ENCODE measurements around the gene LRRC8C. TPM values are rescaled to one million over a fixed set of nuclear protein-coding genes. Genes with fewer than 3 reads are reported as not detected.

Gene LRRC8C
- total and polyA plus RNA-seq, 10 donors = 3.7 to 33.0 (median 21.6) TPM

DNA sequence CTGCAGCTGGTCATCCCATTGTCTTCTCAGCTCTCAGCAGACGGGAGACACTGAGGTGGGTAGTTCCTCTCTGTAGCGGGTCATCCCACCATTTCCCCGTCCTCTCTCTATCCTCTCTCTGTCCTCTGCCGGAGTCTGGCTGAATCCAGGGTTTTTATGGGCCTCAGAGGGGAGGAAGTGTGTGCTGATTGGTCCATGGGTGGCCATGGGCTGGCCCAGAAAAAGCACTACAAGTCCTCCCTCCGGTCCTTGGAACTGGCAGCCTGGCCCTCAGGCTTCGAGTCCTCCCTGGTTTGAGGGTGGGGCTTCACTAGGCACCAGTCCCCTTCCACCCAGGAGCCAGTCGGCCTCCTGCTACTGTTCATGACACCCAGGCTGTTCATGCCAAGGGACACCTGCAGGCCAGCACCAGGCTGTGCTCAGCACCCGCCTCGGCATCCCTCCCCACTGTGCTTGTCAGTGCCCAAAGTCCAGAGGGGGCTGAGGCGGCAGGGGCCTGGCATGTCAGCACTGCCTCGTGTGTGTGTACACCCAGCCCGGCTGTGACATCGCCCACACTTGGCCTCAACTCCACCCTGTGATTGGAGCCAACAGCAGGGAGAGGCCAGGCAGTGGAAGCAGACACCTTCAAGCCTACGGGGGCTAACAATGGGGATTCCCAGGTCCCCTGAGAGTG lies 23.0 kb upstream of the LRRC8C start:
- H3K36me3 ChIP-seq = no peaks in the 10 kb centered on the region
- no peaks in the 10 kb centered on the region for H3K27me3 ChIP-seq (replicated peaks in 1 of 7)
- H3K9me3 ChIP-seq = no peaks in the 10 kb centered on the region
- H3K27ac ChIP-seq = peak overlapping the region in 6 of 8 donors; percentile 16 to 77 (median 62)
- no peak for TF ChIP-seq POLR2A (IDR thresholded peaks at IDR 0.05)
- TF ChIP-seq, protein P1, sequence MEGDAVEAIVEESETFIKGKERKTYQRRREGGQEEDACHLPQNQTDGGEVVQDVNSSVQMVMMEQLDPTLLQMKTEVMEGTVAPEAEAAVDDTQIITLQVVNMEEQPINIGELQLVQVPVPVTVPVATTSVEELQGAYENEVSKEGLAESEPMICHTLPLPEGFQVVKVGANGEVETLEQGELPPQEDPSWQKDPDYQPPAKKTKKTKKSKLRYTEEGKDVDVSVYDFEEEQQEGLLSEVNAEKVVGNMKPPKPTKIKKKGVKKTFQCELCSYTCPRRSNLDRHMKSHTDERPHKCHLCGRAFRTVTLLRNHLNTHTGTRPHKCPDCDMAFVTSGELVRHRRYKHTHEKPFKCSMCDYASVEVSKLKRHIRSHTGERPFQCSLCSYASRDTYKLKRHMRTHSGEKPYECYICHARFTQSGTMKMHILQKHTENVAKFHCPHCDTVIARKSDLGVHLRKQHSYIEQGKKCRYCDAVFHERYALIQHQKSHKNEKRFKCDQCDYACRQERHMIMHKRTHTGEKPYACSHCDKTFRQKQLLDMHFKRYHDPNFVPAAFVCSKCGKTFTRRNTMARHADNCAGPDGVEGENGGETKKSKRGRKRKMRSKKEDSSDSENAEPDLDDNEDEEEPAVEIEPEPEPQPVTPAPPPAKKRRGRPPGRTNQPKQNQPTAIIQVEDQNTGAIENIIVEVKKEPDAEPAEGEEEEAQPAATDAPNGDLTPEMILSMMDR (IDR thresholded peaks at IDR 0.05 in 8 of 11, conservative IDR thresholded peaks at IDR 0.05 in 3 of 11) = no peak
- peak; percentile 6 to 55 (median 21) for TF ChIP-seq POLR2AphosphoS5 (IDR thresholded peaks at IDR 0.05)
- WGBS, 5 donors = 74 to 94% (median 81%) methylated on average over 7 to 14 of the region's 14 CpGs
- H3K4me1 ChIP-seq = peaks cover 5 to 74% (median 30%) of the 10 kb centered on the region in 6 donors
- H3K4me3 ChIP-seq = peak overlapping the region in 1 of 8 donors; percentile 37
- DNase-seq = peak; percentile 80
- intact Hi-C loops (cut with DNase I; ENCODE audit: low total_unique reads) = no loop called here

- peak; percentile 79 for DNase-seq
- peaks cover 2 to 68% (median 28%) of the 10 kb centered on the region in 6 donors for H3K4me1 ChIP-seq
- H3K27me3 ChIP-seq (replicated peaks in 1 of 7) = no peaks in the 10 kb centered on the region
- peak overlapping the region in 5 of 8 donors; percentile 9 to 77 (median 62) for H3K27ac ChIP-seq
- H3K4me3 ChIP-seq = peak overlapping the region in 1 of 8 donors; percentile 22
- intact Hi-C loops (cut with DNase I; ENCODE audit: low total_unique reads) = no loop called here
- 73 to 86% (median 82%) methylated on average over 8 to 15 of the region's 15 CpGs for WGBS, 5 donors
- H3K36me3 ChIP-seq = no peaks in the 10 kb centered on the region
- H3K9me3 ChIP-seq = no peaks in the 10 kb centered on the region
- TF ChIP-seq, protein P1 (IDR thresholded peaks at IDR 0.05 in 8 of 11, conservative IDR thresholded peaks at IDR 0.05 in 3 of 11) = peak in 3 of 11 experiments; percentile 8 to 26 (median 20)
- TF ChIP-seq POLR2A (IDR thresholded peaks at IDR 0.05) = no peak
- no peak for TF ChIP-seq POLR2AphosphoS5 (IDR thresholded peaks at IDR 0.05)
Measured at GRCh38 chr1:89610457-89611011, 22.4 kb upstream of the LRRC8C start.

- Histone ChIP-seq H3K9me3 (no peaks in the 10 kb centered on the region), H3K4me1 (peaks cover 0 to 56% (median 21%) of the 10 kb centered on the region in 6 donors), H3K36me3 (no peaks in the 10 kb centered on the region), H3K27ac (peak overlapping the region in 1 of 8 donors; percentile 47), H3K27me3 (replicated peaks in 1 of 7) (no peaks in the 10 kb centered on the region), H3K4me3 (no peak overlapping the region)
- 58 to 67% (median 63%) methylated on average over 1 of the region's 1 CpG for WGBS, 5 donors
- no peak for TF ChIP-seq POLR2AphosphoS5 (IDR thresholded peaks at IDR 0.05)
- TF ChIP-seq POLR2A (IDR thresholded peaks at IDR 0.05) = no peak
- TF ChIP-seq, protein P1 (IDR thresholded peaks at IDR 0.05 in 8 of 11, conservative IDR thresholded peaks at IDR 0.05 in 3 of 11) = no peak
- intact Hi-C loops (cut with DNase I; ENCODE audit: low total_unique reads) = no loop called here
- DNase-seq = no peak
Measured at GRCh38 chr1:89611721-89612120, 21.2 kb upstream of the LRRC8C start.

- TF ChIP-seq POLR2AphosphoS5 (IDR thresholded peaks at IDR 0.05) = no peak
- TF ChIP-seq POLR2A (IDR thresholded peaks at IDR 0.05) = no peak
- TF ChIP-seq, protein P1 (IDR thresholded peaks at IDR 0.05 in 8 of 11, conservative IDR thresholded peaks at IDR 0.05 in 3 of 11) = no peak
- no peak overlapping the region for H3K4me3 ChIP-seq
- intact Hi-C loops (cut with DNase I; ENCODE audit: low total_unique reads) = no loop called here
- H3K36me3 ChIP-seq = no peaks in the 10 kb centered on the region
- DNase-seq = no peak
- peaks cover 0 to 34% (median 10%) of the 10 kb centered on the region in 6 donors for H3K4me1 ChIP-seq
- H3K27ac ChIP-seq = no peak overlapping the region
- H3K9me3 ChIP-seq = peaks cover 0 to 11% (median 0%) of the 10 kb centered on the region in 8 donors
- WGBS, 5 donors = 87 to 96% (median 93%) methylated on average over 7 of the region's 7 CpGs
- no peaks in the 10 kb centered on the region for H3K27me3 ChIP-seq (replicated peaks in 1 of 7)
Measured at GRCh38 chr1:89613928-89614327, 19.0 kb upstream of the LRRC8C start.

Measured in spleen (tissue), 11 donors.